Measurements from ENCODE around the gene SLC1A4.

DNA sequence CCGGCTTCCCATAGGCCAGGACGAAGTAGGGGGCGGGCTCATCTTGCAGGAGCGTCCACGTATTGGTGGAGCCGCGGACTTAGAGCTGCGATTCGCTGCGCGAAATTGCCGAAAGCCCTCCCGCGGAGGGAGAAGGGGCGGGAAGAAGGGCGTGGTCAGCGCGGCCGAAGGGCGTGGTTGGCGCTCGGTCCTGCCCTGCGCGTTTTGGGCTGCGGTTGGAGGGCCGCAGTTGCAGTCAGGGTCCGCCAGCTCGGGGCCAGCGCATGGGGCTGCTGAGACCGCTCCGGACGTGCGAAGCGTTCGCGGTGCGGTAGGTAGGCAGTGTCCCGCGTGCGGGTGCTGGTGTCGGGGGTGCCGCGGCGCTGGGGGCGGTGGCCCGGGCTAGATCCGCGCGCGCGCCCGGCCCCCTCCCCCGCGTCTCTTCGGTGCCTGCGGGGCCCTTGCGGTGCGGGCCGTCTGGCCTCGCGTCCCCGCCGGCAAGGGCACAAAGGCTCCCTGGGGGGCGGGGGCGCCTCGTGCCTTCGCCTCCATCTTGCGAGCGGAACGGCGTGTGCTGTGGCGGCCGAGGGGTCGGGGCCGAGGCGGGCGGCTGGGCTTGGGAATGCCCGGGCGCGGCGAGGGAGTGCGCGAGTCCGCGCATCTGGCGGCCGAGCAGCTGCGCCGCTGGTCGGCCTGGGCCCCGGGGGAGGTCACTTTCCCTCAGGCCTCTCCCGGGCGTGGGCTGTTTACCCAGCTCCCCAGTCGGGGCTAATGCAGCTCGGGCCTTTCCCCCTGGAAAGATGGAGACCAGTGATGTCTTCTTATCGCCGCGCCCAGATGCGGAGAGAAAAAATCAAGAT is 67.2 kb downstream of the SLC1A4 start, which contains the start of gene CEP68:
- TF ChIP-seq, protein P1, sequence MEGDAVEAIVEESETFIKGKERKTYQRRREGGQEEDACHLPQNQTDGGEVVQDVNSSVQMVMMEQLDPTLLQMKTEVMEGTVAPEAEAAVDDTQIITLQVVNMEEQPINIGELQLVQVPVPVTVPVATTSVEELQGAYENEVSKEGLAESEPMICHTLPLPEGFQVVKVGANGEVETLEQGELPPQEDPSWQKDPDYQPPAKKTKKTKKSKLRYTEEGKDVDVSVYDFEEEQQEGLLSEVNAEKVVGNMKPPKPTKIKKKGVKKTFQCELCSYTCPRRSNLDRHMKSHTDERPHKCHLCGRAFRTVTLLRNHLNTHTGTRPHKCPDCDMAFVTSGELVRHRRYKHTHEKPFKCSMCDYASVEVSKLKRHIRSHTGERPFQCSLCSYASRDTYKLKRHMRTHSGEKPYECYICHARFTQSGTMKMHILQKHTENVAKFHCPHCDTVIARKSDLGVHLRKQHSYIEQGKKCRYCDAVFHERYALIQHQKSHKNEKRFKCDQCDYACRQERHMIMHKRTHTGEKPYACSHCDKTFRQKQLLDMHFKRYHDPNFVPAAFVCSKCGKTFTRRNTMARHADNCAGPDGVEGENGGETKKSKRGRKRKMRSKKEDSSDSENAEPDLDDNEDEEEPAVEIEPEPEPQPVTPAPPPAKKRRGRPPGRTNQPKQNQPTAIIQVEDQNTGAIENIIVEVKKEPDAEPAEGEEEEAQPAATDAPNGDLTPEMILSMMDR (IDR thresholded peaks at IDR 0.05; ENCODE audit: low read depth, low read length, missing input control): no peak
- TF ChIP-seq FOXA2 (IDR thresholded peaks at IDR 0.05) (no peak), SP1 (IDR thresholded peaks at IDR 0.05) (peak; percentile 96), JUND (IDR thresholded peaks at IDR 0.05) (no peak), RXRA (IDR thresholded peaks at IDR 0.05) (no peak), REST (IDR thresholded peaks at IDR 0.05) (peak; percentile 18), ZBTB33 (IDR thresholded peaks at IDR 0.05) (no peak), GABPA (IDR thresholded peaks at IDR 0.05 in 1 of 2, conservative IDR thresholded peaks at IDR 0.05 in 1 of 2) (no peak), RAD21 (IDR thresholded peaks at IDR 0.05) (no peak), NR2F2 (IDR thresholded peaks at IDR 0.05) (no peak), YY1 (IDR thresholded peaks at IDR 0.05) (peak; percentile 76), EGR1 (IDR thresholded peaks at IDR 0.05; ENCODE audit: low read depth in 2 of 2) (no peak), ATF3 (IDR thresholded peaks at IDR 0.05) (no peak)
- TF ChIP-seq, protein P2, sequence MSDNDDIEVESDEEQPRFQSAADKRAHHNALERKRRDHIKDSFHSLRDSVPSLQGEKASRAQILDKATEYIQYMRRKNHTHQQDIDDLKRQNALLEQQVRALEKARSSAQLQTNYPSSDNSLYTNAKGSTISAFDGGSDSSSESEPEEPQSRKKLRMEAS (IDR thresholded peaks at IDR 0.05): no peak

All from liver (tissue), 3 donors.